Esophagus muscularis mucosa (tissue), 4 donors: Measurements from ENCODE around the gene FAM131B.

Source experiments
- EP300 ChIP-seq: sonication (generic); formaldehyde crosslinking; IDR thresholded peaks from one replicate; pipeline ENCODE4 v1.6.1; 2017; ENCODE audit warnings: antibody characterized with exemption
- POLR2A ChIP-seq: fragments of 450-650 bp; IDR thresholded peaks from one replicate; pipeline ENCODE4 v1.6.1; 2017; ENCODE audit warnings: antibody characterized with exemption, moderate library complexity, mild to moderate bottlenecking, low read depth
- TF ChIP-seq, protein P1 (sequence below), 3 experiments: fragments of 200-600 bp in 2 of 3; fragments of 450-650 bp in 1 of 3; sonication (generic) in 2 of 3; IDR thresholded peaks; one replicate each; pipeline ENCODE4 v1.5.1; 2017 to 2019; ENCODE audit warnings: antibody characterized with exemption in 3 of 3, mild to moderate bottlenecking in 2 of 3, moderate library complexity in 1 of 3

DNA sequence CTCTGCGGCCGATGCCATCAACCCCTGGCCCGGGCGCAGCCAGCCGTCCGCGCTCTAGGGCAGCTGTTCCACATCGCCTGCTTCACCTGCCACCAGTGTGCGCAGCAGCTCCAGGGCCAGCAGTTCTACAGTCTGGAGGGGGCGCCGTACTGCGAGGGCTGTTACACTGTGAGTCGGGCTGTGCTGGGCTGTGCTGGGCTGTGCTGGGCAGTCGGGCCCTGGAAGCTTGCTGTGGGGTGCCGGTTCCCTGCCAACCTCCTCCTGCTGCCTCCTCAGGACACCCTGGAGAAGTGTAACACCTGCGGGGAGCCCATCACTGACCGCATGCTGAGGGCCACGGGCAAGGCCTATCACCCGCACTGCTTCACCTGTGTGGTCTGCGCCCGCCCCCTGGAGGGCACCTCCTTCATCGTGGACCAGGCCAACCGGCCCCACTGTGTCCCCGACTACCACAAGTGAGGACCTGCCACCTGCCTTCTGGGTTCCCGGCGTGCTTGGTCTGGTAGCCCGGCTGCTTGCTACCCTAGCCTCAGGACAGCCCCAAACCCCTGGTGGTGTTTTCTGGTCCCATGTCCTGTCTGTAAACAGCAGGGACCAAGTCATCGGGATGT lies 26.1 kb upstream of the FAM131B start:
- no peak for TF ChIP-seq POLR2A
- TF ChIP-seq, protein P1, sequence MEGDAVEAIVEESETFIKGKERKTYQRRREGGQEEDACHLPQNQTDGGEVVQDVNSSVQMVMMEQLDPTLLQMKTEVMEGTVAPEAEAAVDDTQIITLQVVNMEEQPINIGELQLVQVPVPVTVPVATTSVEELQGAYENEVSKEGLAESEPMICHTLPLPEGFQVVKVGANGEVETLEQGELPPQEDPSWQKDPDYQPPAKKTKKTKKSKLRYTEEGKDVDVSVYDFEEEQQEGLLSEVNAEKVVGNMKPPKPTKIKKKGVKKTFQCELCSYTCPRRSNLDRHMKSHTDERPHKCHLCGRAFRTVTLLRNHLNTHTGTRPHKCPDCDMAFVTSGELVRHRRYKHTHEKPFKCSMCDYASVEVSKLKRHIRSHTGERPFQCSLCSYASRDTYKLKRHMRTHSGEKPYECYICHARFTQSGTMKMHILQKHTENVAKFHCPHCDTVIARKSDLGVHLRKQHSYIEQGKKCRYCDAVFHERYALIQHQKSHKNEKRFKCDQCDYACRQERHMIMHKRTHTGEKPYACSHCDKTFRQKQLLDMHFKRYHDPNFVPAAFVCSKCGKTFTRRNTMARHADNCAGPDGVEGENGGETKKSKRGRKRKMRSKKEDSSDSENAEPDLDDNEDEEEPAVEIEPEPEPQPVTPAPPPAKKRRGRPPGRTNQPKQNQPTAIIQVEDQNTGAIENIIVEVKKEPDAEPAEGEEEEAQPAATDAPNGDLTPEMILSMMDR (IDR thresholded peaks at IDR 0.05): no peak
- no peak for TF ChIP-seq EP300
